Vagina (tissue), 2 donors: ENCODE data around the gene LIN9. TPM values are rescaled to one million over a fixed set of nuclear protein-coding genes. Genes with fewer than 3 reads are reported as not detected.

Source experiments
- DNase-seq, 2 donors: peaks; one replicate each; pipeline ENCODE4 v3.0.0-alpha.2; 2017; ENCODE audit errors: extremely low spot score in 2 of 2
- H3K27ac ChIP-seq: fragments of 200-600 bp; sonication (generic); one replicate; pipeline ENCODE4 v1.5.1; 2019
- H3K27me3 ChIP-seq: fragments of 200-600 bp; sonication (generic); one replicate; pipeline ENCODE4 v1.5.1; 2019
- H3K36me3 ChIP-seq, 2 donors: fragments of 200-600 bp; sonication (generic); one replicate each; pipeline ENCODE4 v1.5.1; 2017 to 2019
- H3K4me1 ChIP-seq: fragments of 200-600 bp; sonication (generic); one replicate; pipeline ENCODE4 v1.5.1; 2019
- H3K4me3 ChIP-seq, 2 donors: fragments of 200-600 bp; sonication (generic); 1 replicate in 1 of 2; 2 replicates in 1 of 2; pipeline ENCODE4 v1.5.1; 2016 to 2019
- H3K9me3 ChIP-seq: fragments of 200-600 bp; sonication (generic); one replicate; pipeline ENCODE4 v1.5.1; 2019
- POLR2A ChIP-seq, 2 donors: fragments of 450-650 bp; IDR thresholded peaks; one replicate each; pipeline ENCODE4 v1.6.1; 2017; ENCODE audit warnings: antibody characterized with exemption in 2 of 2, mild to moderate bottlenecking in 2 of 2, moderate library complexity in 2 of 2
- POLR2AphosphoS5 ChIP-seq, 2 donors: sonication (generic); formaldehyde crosslinking; IDR thresholded peaks; one replicate each; pipeline ENCODE4 v1.9.0; 2017; ENCODE audit warnings: antibody characterized with exemption in 2 of 2, mild to moderate bottlenecking in 2 of 2, low read depth in 1 of 2; ENCODE audit not compliant: insufficient read depth in 1 of 2
- intact Hi-C: fragments of 100-400 bp; cut with DNase I; formaldehyde crosslinking; loops from one replicate; pipeline ENCODE4 v1.15.1; 2023
- total RNA-seq: library from RNA; depleted of rRNA; stranded (reverse); fragments of >200 nt; gene quantifications from one replicate; pipeline ENCODE4 v1.2.3, GENCODE V29; 2016
- TF ChIP-seq, protein P1 (sequence below), 3 experiments: fragments of 450-650 bp in 2 of 3; fragments of 200-600 bp in 1 of 3; sonication (generic) in 1 of 3; IDR thresholded peaks; one replicate each; pipeline ENCODE4 v1.5.1; 2017 to 2019; ENCODE audit warnings: antibody characterized with exemption in 3 of 3, mild to moderate bottlenecking in 2 of 3, moderate library complexity in 2 of 3

Gene LIN9
- total RNA-seq, 1 donor from 2014 or later, result 3.9 TPM

DNA sequence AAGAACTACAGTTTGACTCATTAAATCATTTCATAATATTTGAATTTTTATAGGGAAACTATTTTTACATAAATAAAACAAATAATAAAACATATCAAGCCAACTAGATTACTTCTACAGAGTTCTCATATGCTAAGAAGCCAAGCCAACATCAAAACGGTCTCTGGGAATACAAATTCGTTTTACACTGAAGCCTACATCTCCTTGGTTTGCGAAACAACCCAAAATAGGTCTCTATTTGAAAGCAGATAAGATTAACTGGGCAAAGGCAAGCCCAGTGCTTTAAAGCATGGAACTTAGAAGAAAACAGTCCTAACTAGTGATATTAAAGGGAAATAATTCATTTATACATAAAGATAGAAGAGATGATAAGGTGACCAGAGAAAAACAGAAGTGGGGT is 60.2 kb downstream of the LIN9 start:
- intact Hi-C loops, result no loop called here
- TF ChIP-seq POLR2A (IDR thresholded peaks at IDR 0.05) (no peak), POLR2AphosphoS5 (IDR thresholded peaks at IDR 0.05; ENCODE audit: insufficient read depth in 1 of 2, low read depth in 1 of 2) (no peak)
- TF ChIP-seq, protein P1, sequence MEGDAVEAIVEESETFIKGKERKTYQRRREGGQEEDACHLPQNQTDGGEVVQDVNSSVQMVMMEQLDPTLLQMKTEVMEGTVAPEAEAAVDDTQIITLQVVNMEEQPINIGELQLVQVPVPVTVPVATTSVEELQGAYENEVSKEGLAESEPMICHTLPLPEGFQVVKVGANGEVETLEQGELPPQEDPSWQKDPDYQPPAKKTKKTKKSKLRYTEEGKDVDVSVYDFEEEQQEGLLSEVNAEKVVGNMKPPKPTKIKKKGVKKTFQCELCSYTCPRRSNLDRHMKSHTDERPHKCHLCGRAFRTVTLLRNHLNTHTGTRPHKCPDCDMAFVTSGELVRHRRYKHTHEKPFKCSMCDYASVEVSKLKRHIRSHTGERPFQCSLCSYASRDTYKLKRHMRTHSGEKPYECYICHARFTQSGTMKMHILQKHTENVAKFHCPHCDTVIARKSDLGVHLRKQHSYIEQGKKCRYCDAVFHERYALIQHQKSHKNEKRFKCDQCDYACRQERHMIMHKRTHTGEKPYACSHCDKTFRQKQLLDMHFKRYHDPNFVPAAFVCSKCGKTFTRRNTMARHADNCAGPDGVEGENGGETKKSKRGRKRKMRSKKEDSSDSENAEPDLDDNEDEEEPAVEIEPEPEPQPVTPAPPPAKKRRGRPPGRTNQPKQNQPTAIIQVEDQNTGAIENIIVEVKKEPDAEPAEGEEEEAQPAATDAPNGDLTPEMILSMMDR (IDR thresholded peaks at IDR 0.05), result no peak
- Histone ChIP-seq H3K4me1 (no peaks in the 10 kb centered on the region), H3K9me3 (no peaks in the 10 kb centered on the region), H3K4me3 (no peak overlapping the region), H3K36me3 (peaks cover 0 to 5% of the 10 kb centered on the region in 2 donors), H3K27me3 (no peaks in the 10 kb centered on the region), H3K27ac (no peak overlapping the region)
- DNase-seq, result no peak

DNA sequence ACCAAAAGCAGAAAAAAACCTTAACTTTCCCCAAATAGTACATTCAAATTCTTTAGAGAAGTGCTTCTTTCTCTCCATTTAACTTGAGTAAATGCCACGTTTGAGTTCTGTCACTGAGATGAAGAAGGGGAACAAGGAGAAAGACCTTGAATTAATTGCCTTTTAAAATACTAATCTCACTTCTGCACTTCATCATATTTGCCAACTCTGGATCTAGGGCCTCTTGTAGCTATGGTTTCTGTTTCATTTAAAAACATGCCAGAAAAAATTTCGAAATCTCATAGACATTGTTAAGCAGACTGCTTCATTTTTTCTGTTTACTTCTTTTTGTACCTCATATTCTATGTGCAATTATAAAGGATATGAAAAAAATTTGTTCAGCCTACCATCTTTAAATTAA is 60.9 kb downstream of the LIN9 start:
- Histone ChIP-seq H3K4me1 (no peaks in the 10 kb centered on the region), H3K27ac (no peak overlapping the region), H3K27me3 (no peaks in the 10 kb centered on the region), H3K9me3 (no peaks in the 10 kb centered on the region), H3K36me3 (peaks cover 0 to 5% of the 10 kb centered on the region in 2 donors), H3K4me3 (no peak overlapping the region)
- intact Hi-C loops, result no loop called here
- TF ChIP-seq POLR2AphosphoS5 (IDR thresholded peaks at IDR 0.05; ENCODE audit: insufficient read depth in 1 of 2, low read depth in 1 of 2) (no peak), POLR2A (IDR thresholded peaks at IDR 0.05) (no peak)
- TF ChIP-seq, protein P1 (IDR thresholded peaks at IDR 0.05), result no peak
- DNase-seq, result no peak

DNA sequence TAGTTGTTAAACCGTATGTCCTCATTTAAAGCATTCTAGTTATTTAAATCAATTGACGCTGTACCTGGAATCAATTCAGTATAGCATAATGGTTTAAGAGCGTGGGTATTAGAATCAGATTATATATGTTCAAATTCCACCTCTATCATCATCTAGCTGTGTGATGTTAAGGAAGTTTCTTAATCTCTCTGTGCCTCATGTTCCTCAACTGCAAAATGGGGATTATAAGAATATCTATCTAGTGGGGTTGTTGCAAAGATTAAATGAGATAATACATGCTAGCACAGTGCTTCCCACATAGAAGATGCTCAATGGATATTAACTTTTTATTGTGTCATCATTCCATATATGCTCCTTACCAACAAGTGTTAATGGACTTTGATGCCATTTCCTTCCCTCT is 69.5 kb downstream of the LIN9 start:
- DNase-seq, result no peak
- H3K4me1 ChIP-seq, result no peaks in the 10 kb centered on the region
- H3K27ac ChIP-seq, result no peak overlapping the region
- TF ChIP-seq POLR2A (IDR thresholded peaks at IDR 0.05) (no peak), POLR2AphosphoS5 (IDR thresholded peaks at IDR 0.05; ENCODE audit: insufficient read depth in 1 of 2, low read depth in 1 of 2) (no peak)
- TF ChIP-seq, protein P1 (IDR thresholded peaks at IDR 0.05), result no peak
- H3K36me3 ChIP-seq, result peaks cover 0 to 5% of the 10 kb centered on the region in 2 donors
- H3K4me3 ChIP-seq, result no peak overlapping the region
- intact Hi-C loops, result no loop called here
- H3K9me3 ChIP-seq, result no peaks in the 10 kb centered on the region
- H3K27me3 ChIP-seq, result no peaks in the 10 kb centered on the region

DNA sequence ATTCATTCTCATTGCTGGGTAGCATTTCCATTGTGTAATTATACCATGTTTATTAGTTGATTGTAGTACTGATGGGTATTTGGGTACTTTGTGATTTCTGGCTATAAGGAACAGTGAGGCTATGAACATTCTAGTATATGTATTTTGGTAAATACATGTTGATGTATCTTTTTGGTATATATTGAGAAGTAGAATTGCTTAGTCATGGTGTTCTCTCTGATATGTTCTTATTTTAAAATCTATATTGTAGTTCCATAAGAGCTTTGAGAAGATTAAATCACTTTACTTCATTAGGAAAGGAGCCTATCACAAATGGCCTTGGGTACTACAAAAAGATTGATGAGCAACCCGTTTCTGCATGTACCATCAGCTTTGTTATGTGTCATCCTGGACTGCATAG is 72.1 kb downstream of the LIN9 start:
- Histone ChIP-seq H3K27me3 (no peaks in the 10 kb centered on the region), H3K4me3 (no peak overlapping the region), H3K4me1 (no peaks in the 10 kb centered on the region), H3K27ac (no peak overlapping the region), H3K36me3 (peaks cover 0 to 5% of the 10 kb centered on the region in 2 donors), H3K9me3 (no peaks in the 10 kb centered on the region)
- intact Hi-C loops, result no loop called here
- no peak for DNase-seq
- TF ChIP-seq, protein P1 (IDR thresholded peaks at IDR 0.05), result no peak
- no peak for TF ChIP-seq POLR2A (IDR thresholded peaks at IDR 0.05)
- TF ChIP-seq POLR2AphosphoS5 (IDR thresholded peaks at IDR 0.05; ENCODE audit: insufficient read depth in 1 of 2, low read depth in 1 of 2), result no peak

DNA sequence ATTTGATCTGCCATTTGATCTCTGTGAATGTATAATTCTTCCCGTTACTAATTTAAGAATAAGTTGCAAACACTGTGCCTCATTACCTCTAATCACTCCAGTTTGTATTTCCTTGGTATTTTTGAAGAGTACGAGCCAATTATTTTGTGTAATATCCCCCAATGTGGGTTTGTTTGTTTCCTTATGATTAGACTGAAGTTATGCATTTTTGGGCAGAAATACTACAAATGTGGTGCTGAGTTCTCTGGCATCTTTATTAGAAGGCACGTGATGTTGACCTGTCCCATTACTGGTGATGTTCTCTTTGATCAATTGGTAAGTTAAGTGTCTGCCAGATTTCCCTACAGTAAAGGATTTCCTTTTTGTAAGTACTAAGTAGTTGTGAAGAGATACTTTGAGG is 75.2 kb downstream of the LIN9 start:
- no peaks in the 10 kb centered on the region for H3K4me1 ChIP-seq
- peaks cover 0 to 4% of the 10 kb centered on the region in 2 donors for H3K36me3 ChIP-seq
- H3K27ac ChIP-seq, result no peak overlapping the region

More for the DNA sequence above, 75.2 kb downstream of the LIN9 start:
- TF ChIP-seq, protein P1 (IDR thresholded peaks at IDR 0.05), result no peak
- TF ChIP-seq POLR2A (IDR thresholded peaks at IDR 0.05) (no peak), POLR2AphosphoS5 (IDR thresholded peaks at IDR 0.05; ENCODE audit: insufficient read depth in 1 of 2, low read depth in 1 of 2) (no peak)
- H3K27me3 ChIP-seq, result no peaks in the 10 kb centered on the region
- no peak overlapping the region for H3K4me3 ChIP-seq
- no peak for DNase-seq
- H3K9me3 ChIP-seq, result no peaks in the 10 kb centered on the region
- intact Hi-C loops, result no loop called here
